H1 (cell line): ENCODE measurements around the gene CELF3. TPM values are rescaled to one million over a fixed set of nuclear protein-coding genes. Genes with fewer than 3 reads are reported as not detected.

Source experiments
- CTCF ChIA-PET: fragments of 300-600 bp; sonication (Branson Sonifier 250); formaldehyde crosslinking; loops from one replicate; lab custom pipeline; 2021; ENCODE audit not compliant: partially characterized antibody; lab: Charles Lee
- POLR2A ChIA-PET: fragments of 300-600 bp; sonication (Branson Sonifier 250); formaldehyde crosslinking; loops from one replicate; lab custom pipeline; 2021; ENCODE audit warnings: inconsistent platforms; ENCODE audit not compliant: partially characterized antibody; lab: Charles Lee
- DNase-seq, 2 experiments: peaks; one replicate each; pipeline versions ENCODE4 v3.0.0 to v3.0.0-alpha.2; 2010 to 2022; ENCODE audit warnings: low spot score in 2 of 2, low read depth in 1 of 2, mixed read lengths in 1 of 2
- FAIRE-seq: peaks from 2 replicates; lab custom pipeline; 2011; peaks lifted over from hg19 to GRCh38; lab: Jason Lieb, UNC
- H2AFZ ChIP-seq: 2 replicates; pipeline ENCODE4 v1.8.1; 2012; ENCODE audit warnings: low read length, inconsistent platforms
- H2AK5ac ChIP-seq: 2 replicates; pipeline ENCODE4 v1.6.1; 2013; ENCODE audit warnings: low read depth, low read length
- H2BK120ac ChIP-seq: replicated peaks from 2 replicates; pipeline ENCODE3; 2013; ENCODE audit warnings: low read depth, low read length, inconsistent platforms
- H2BK12ac ChIP-seq: 2 replicates; pipeline ENCODE4 v1.6.1; 2013; ENCODE audit warnings: low read depth, low read length
- H2BK15ac ChIP-seq: 2 replicates; pipeline ENCODE4 v1.6.1; 2013; ENCODE audit warnings: low read length
- H2BK20ac ChIP-seq: 2 replicates; pipeline ENCODE4 v1.6.1; 2013; ENCODE audit warnings: low read length
- H2BK5ac ChIP-seq: 2 replicates; pipeline ENCODE4 v1.6.1; 2013; ENCODE audit warnings: low read depth, low read length
- H3K14ac ChIP-seq: 2 replicates; pipeline ENCODE4 v1.6.1; 2013; ENCODE audit warnings: inconsistent platforms; ENCODE audit not compliant: insufficient read length
- H3K18ac ChIP-seq: 2 replicates; pipeline ENCODE4 v1.6.1; 2013; ENCODE audit warnings: low read length; ENCODE audit errors: extremely low read depth
- H3K23ac ChIP-seq: 2 replicates; pipeline ENCODE4 v1.6.1; 2013; ENCODE audit warnings: inconsistent platforms; ENCODE audit not compliant: insufficient read length
- H3K23me2 ChIP-seq: 2 replicates; pipeline ENCODE4 v1.6.1; 2013; ENCODE audit warnings: low read depth, low read length
- H3K27ac ChIP-seq: 2 replicates; pipeline ENCODE4 v1.6.1; 2011; ENCODE audit warnings: low read depth, low read length, inconsistent platforms
- H3K27me3 ChIP-seq, 4 experiments: replicated peaks in 1 of 4; 1 replicate in 1 of 4; 2 replicates in 3 of 4; pipeline versions ENCODE4 v1.6.1 to v1.8.1; 2011 to 2013; ENCODE audit warnings: low read length in 3 of 4, mild to moderate bottlenecking in 3 of 4, inconsistent platforms in 2 of 4, mixed read lengths in 2 of 4, moderate library complexity in 1 of 4; ENCODE audit not compliant: control insufficient read depth in 3 of 4, insufficient read depth in 3 of 4; ENCODE audit errors: extremely low read depth in 1 of 4
- H3K36me3 ChIP-seq, 4 experiments: 2 replicates each; pipeline versions ENCODE4 v1.6.1 to v1.8.1; 2011 to 2013; ENCODE audit warnings: mild to moderate bottlenecking in 4 of 4, low read length in 3 of 4, moderate library complexity in 2 of 4, control low read depth in 1 of 4, inconsistent platforms in 1 of 4; ENCODE audit not compliant: insufficient read depth in 4 of 4, control insufficient read depth in 2 of 4
- H3K4ac ChIP-seq: replicated peaks from 2 replicates; pipeline ENCODE3; 2013; ENCODE audit warnings: low read length, low read depth, mixed read lengths, inconsistent platforms; ENCODE audit not compliant: insufficient read length
- H3K4me1 ChIP-seq, 4 experiments: replicated peaks in 1 of 4; 1 replicate in 1 of 4; 2 replicates in 3 of 4; pipeline versions ENCODE4 v1.6.1 to v1.8.1; 2011 to 2013; ENCODE audit warnings: low read length in 3 of 4, inconsistent platforms in 2 of 4, mixed read lengths in 1 of 4; ENCODE audit not compliant: insufficient read depth in 4 of 4, control insufficient read depth in 3 of 4
- H3K4me2 ChIP-seq, 2 experiments: 2 replicates each; pipeline versions ENCODE4 v1.6.1 to v1.8.1; 2011 to 2013; ENCODE audit warnings: low read depth in 2 of 2, low read length in 2 of 2, control low read depth in 1 of 2, inconsistent platforms in 1 of 2, mild to moderate bottlenecking in 1 of 2; ENCODE audit not compliant: insufficient read depth in 1 of 2
- H3K4me3 ChIP-seq, 4 experiments: fragments of 200-600, 300-600 bp in 1 of 4; sonication (generic), shearing (Covaris generic), sonication (Bioruptor Twin) in 1 of 4; 2 replicates each; pipeline versions ENCODE4 v1.5.1 to v1.8.1; 2011 to 2016; ENCODE audit warnings: low read length in 4 of 4, low read depth in 3 of 4, control low read depth in 2 of 4, inconsistent platforms in 2 of 4, mild to moderate bottlenecking in 2 of 4, mixed read lengths in 1 of 4, moderate library complexity in 1 of 4; ENCODE audit not compliant: insufficient read depth in 2 of 4; ENCODE audit errors: extremely low read depth in 1 of 4
- H3K56ac ChIP-seq: replicated peaks from 2 replicates; pipeline ENCODE3; 2013; ENCODE audit warnings: low read depth, mild to moderate bottlenecking, mixed read lengths, low read length, inconsistent platforms; ENCODE audit not compliant: insufficient read length
- H3K79me1 ChIP-seq: 2 replicates; pipeline ENCODE4 v1.6.1; 2013; ENCODE audit warnings: low read depth, low read length, control low read depth
- H3K79me2 ChIP-seq, 2 experiments: 2 replicates each; pipeline versions ENCODE4 v1.6.1 to v1.8.1; 2012 to 2013; ENCODE audit warnings: low read length in 2 of 2, mild to moderate bottlenecking in 2 of 2, inconsistent platforms in 1 of 2; ENCODE audit not compliant: insufficient read depth in 2 of 2, control insufficient read depth in 1 of 2
- H3K9ac ChIP-seq, 4 experiments: replicated peaks in 1 of 4; 1 replicate in 1 of 4; 2 replicates in 3 of 4; pipeline versions ENCODE4 v1.6.1 to v1.8.1; 2011 to 2013; ENCODE audit warnings: low read depth in 3 of 4, low read length in 3 of 4, control low read depth in 2 of 4, mild to moderate bottlenecking in 2 of 4, moderate library complexity in 2 of 4, inconsistent platforms in 1 of 4; ENCODE audit errors: extremely low read depth in 1 of 4
- H3K9me3 ChIP-seq, 2 experiments: 2 replicates each; pipeline versions ENCODE4 v1.6.1 to v1.8.1; 2012 to 2013; ENCODE audit warnings: mild to moderate bottlenecking in 2 of 2, moderate library complexity in 2 of 2, control low read depth in 1 of 2, inconsistent platforms in 1 of 2, low read depth in 1 of 2, low read length in 1 of 2, mixed read lengths in 1 of 2; ENCODE audit not compliant: insufficient read depth in 2 of 2
- H4K20me1 ChIP-seq, 2 experiments: replicated peaks in 1 of 2; 2 replicates each; pipeline versions ENCODE3 to v1.8.1; 2011 to 2013; ENCODE audit warnings: inconsistent platforms in 2 of 2, low read length in 2 of 2, mild to moderate bottlenecking in 1 of 2; ENCODE audit not compliant: insufficient read depth in 2 of 2, control insufficient read depth in 1 of 2
- H4K5ac ChIP-seq: 2 replicates; pipeline ENCODE4 v1.6.1; 2013; ENCODE audit warnings: low read length, low read depth, mixed read lengths, inconsistent platforms; ENCODE audit not compliant: insufficient read length
- H4K8ac ChIP-seq: 2 replicates; pipeline ENCODE4 v1.8.0; 2013; ENCODE audit warnings: mild to moderate bottlenecking, moderate library complexity, low read length, inconsistent platforms; ENCODE audit not compliant: insufficient read depth; ENCODE audit errors: extremely low read depth
- H4K91ac ChIP-seq: replicated peaks from 2 replicates; pipeline ENCODE3; 2013; ENCODE audit warnings: low read length, mixed read lengths, inconsistent platforms; ENCODE audit not compliant: insufficient read length
- MAFK ChIP-seq: IDR thresholded peaks from 2 replicates; pipeline ENCODE4 v1.6.1; 2012; ENCODE audit warnings: low read depth, mild to moderate bottlenecking, improper control_type of control experiment, low read length
- NANOG ChIP-seq: IDR thresholded peaks from 2 replicates; pipeline ENCODE4 v1.6.1; 2011; ENCODE audit warnings: low read length, low read depth, mild to moderate bottlenecking, inconsistent platforms; ENCODE audit not compliant: insufficient read depth, poor library complexity, severe bottlenecking
- SIRT6 ChIP-seq: IDR thresholded peaks from one replicate; pipeline ENCODE4 v1.7.1; 2012; ENCODE audit warnings: low read length, inconsistent platforms
- TAF7 ChIP-seq: optimal IDR thresholded peaks from 2 replicates; pipeline ENCODE3; 2011; ENCODE audit warnings: low read depth, mild to moderate bottlenecking, inconsistent platforms, low read length, moderate library complexity, borderline replicate concordance
- TEAD4 ChIP-seq: IDR thresholded peaks from 2 replicates; pipeline ENCODE4 v1.6.1; 2012; ENCODE audit warnings: low read depth, low read length, inconsistent platforms, mixed read lengths
- WGBS, 2 experiments: shearing (Covaris generic) in 1 of 2; methylation state at CpG; one replicate each; pipeline versions ENCODE4 v1.1.6 to v1.1.7; 2013 to 2015; ENCODE audit warnings: low lambda C conversion rate in 2 of 2, mixed read lengths in 2 of 2, inconsistent platforms in 1 of 2, low coverage in 1 of 2, missing lambda C conversion rate in 1 of 2; ENCODE audit not compliant: insufficient replicate concordance in 2 of 2, insufficient coverage in 1 of 2, insufficient read length in 1 of 2; ENCODE audit errors: extremely low coverage in 1 of 2, missing lambda C conversion rate in 1 of 2; 5-methylcytosine and 5-hydroxymethylcytosine counted together
- polyA plus RNA-seq, 7 experiments: library from polyadenylated mRNA; depleted of rRNA in 3 of 7; stranded (reverse) in 5 of 7; unstranded in 2 of 7; fragments of >200 nt in 5 of 7; fragments of 200-250 nt in 2 of 7; gene quantifications; 1 replicate in 5 of 7; 2 replicates in 1 of 7; 4 replicates in 1 of 7; pipeline versions ENCODE4 v1.2.1 to v1.2.3, GENCODE V29; 2011 to 2013; ENCODE audit warnings: missing spikeins in 2 of 7, mixed read lengths in 2 of 7
- total RNA-seq: library from RNA; stranded (reverse); fragmentation: NEBNext Ultra II Directional; extraction: Animal tissue kit (Norgen Biotek cat#: 25700); gene quantifications from 2 replicates; pipeline ENCODE4 v1.2.1, GENCODE V29; 2021
- TF ChIP-seq, protein P1 (sequence below): IDR thresholded peaks from 2 replicates; pipeline ENCODE4 v1.6.1; 2012; ENCODE audit warnings: low read length, inconsistent platforms
- TF ChIP-seq, protein P2 (sequence below), 3 experiments: IDR thresholded peaks; 1 replicate in 2 of 3; 2 replicates in 1 of 3; pipeline versions ENCODE4 v1.5.1 to v1.6.1; 2011; ENCODE audit warnings: low read length in 3 of 3, mild to moderate bottlenecking in 3 of 3, inconsistent platforms in 2 of 3, low read depth in 1 of 3, moderate library complexity in 1 of 3; ENCODE audit not compliant: insufficient read depth in 1 of 3; ENCODE audit errors: control extremely low read depth in 1 of 3
- TF ChIP-seq, protein P3 (sequence below): IDR thresholded peaks from 2 replicates; pipeline ENCODE4 v1.6.1; 2011; ENCODE audit warnings: low read length, improper control_type of control experiment

The CELF3 gene
- total and polyA plus RNA-seq, 2 of the 8 experiments (the other 6 are each of a cell fraction or from before 2014, with no cell fraction given): 0.34 to 1.2 TPM

GRCh38 chr1:151661751-151662150, 54.9 kb downstream of the CELF3 start:
- Histone ChIP-seq H2BK20ac (no peak overlapping the region), H3K4me3 (no peak overlapping the region), H2BK5ac (no peak overlapping the region), H3K79me1 (no peaks in the 10 kb centered on the region), H3K9ac (no peak overlapping the region), H4K8ac (no peak overlapping the region), H3K79me2 (0 out of 4 replicates have a peak, but pooled peaks cover 0 to 2% of the 10 kb centered on the region in 2 experiments), H3K4ac (no peak overlapping the region), H4K5ac (no peak overlapping the region), H3K27ac (no peak overlapping the region), H2AFZ (no peak overlapping the region), H3K23ac (no peak overlapping the region), H4K91ac (no peak overlapping the region), H3K23me2 (no peaks in the 10 kb centered on the region), H2BK120ac (no peak overlapping the region), H3K56ac (no peak overlapping the region), H3K18ac (no peak overlapping the region), H2AK5ac (no peak overlapping the region), H3K4me2 (no peak overlapping the region), H4K20me1 (peaks cover 0 to 1% of the 10 kb centered on the region in 2 experiments), H2BK15ac (no peak overlapping the region), H3K14ac (no peak overlapping the region), H3K27me3 (no peaks in the 10 kb centered on the region), H3K36me3 (peaks cover 0 to 22% (median 12%) of the 10 kb centered on the region in 4 experiments; a peak in 6 of 8 replicates), H2BK12ac (no peak overlapping the region), H3K4me1 (no peaks in the 10 kb centered on the region; a peak in 1 of 7 replicates), H3K9me3 (no peaks in the 10 kb centered on the region)
- whole genome bisulfite sequencing, 2 experiments: 91% methylated on average over 6 of the region's 6 CpGs; no CpG with 5 or more reads in 1 of the 2 experiments
- ChIA-PET CTCF (interaction anchor here (0.7 kb wide), 1 partner anchor 233 kb away, joined by 3 read pairs; no protein-coding TSS in a partner anchor), POLR2A (no interaction called here)
- DNase-seq (no peak), FAIRE-seq (no peak)
- TF ChIP-seq, protein P1, sequence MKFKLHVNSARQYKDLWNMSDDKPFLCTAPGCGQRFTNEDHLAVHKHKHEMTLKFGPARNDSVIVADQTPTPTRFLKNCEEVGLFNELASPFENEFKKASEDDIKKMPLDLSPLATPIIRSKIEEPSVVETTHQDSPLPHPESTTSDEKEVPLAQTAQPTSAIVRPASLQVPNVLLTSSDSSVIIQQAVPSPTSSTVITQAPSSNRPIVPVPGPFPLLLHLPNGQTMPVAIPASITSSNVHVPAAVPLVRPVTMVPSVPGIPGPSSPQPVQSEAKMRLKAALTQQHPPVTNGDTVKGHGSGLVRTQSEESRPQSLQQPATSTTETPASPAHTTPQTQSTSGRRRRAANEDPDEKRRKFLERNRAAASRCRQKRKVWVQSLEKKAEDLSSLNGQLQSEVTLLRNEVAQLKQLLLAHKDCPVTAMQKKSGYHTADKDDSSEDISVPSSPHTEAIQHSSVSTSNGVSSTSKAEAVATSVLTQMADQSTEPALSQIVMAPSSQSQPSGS: no peak
- TF ChIP-seq MAFK (no peak), TAF7 (no peak), NANOG (no peak), TEAD4 (no peak), SIRT6 (no peak)
- TF ChIP-seq, protein P2, sequence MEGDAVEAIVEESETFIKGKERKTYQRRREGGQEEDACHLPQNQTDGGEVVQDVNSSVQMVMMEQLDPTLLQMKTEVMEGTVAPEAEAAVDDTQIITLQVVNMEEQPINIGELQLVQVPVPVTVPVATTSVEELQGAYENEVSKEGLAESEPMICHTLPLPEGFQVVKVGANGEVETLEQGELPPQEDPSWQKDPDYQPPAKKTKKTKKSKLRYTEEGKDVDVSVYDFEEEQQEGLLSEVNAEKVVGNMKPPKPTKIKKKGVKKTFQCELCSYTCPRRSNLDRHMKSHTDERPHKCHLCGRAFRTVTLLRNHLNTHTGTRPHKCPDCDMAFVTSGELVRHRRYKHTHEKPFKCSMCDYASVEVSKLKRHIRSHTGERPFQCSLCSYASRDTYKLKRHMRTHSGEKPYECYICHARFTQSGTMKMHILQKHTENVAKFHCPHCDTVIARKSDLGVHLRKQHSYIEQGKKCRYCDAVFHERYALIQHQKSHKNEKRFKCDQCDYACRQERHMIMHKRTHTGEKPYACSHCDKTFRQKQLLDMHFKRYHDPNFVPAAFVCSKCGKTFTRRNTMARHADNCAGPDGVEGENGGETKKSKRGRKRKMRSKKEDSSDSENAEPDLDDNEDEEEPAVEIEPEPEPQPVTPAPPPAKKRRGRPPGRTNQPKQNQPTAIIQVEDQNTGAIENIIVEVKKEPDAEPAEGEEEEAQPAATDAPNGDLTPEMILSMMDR (IDR thresholded peaks at IDR 0.05; ENCODE audit: control extremely low read depth in 1 of 3, insufficient read depth in 1 of 3, low read depth in 1 of 3, low read length in 3 of 3): no peak
- TF ChIP-seq, protein P3, sequence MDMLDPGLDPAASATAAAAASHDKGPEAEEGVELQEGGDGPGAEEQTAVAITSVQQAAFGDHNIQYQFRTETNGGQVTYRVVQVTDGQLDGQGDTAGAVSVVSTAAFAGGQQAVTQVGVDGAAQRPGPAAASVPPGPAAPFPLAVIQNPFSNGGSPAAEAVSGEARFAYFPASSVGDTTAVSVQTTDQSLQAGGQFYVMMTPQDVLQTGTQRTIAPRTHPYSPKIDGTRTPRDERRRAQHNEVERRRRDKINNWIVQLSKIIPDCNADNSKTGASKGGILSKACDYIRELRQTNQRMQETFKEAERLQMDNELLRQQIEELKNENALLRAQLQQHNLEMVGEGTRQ: no peak
